Measurements from ENCODE around the gene TPST2.

TPST2 gene

DNA sequence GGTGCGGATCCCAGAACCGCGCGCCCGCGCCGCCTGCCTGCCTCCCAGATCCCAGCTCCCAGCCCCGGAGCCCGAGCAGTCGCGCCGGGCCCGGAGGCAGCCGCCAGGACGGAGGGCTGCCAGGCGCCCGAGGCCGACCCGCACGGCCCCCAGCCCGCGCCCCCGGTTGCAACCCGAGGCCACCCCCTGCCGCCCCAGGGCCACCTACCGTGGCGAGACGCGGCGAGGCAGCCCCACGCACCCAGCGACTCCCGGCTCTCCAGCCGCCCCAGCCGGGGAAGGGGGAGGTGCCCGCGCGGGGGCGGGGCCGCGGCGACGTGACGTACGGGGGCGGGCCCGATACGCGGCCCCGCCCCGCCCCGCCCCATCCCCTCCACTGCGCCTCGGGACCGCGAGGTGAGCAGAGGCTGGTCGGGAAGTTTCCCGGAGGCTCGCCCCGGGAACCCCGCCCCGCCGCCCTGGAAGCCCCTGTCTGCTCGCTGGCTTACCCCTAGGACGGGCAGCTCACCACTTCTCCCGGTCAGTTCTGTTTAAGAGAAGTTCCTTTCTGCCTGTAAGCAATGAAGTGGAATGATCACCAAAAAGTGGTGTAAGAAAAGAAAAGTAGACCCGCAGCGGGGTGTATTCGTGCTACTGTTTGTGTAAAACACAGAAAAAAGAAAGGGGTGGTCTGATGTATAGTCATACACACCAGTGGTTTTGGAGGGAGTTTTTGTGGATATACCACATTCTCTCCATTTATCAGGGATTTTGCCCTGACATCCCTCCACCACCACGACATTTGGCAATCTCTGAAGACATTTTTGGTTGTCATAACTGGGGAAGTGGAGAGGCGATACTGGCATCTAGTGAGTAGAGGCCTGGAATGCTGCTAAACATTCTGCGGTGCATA, at the start of gene TPST2:
TSS of gene TPST2 (minus strand) at position 288 of the 892 bp plus-strand sequence. CDS start 48,502 bp downstream, outside the sequence.
- DNase-seq (ENCODE audit: low read depth in 2 of 2) = peak; percentile 68 to 80
- TF ChIP-seq, protein P1, sequence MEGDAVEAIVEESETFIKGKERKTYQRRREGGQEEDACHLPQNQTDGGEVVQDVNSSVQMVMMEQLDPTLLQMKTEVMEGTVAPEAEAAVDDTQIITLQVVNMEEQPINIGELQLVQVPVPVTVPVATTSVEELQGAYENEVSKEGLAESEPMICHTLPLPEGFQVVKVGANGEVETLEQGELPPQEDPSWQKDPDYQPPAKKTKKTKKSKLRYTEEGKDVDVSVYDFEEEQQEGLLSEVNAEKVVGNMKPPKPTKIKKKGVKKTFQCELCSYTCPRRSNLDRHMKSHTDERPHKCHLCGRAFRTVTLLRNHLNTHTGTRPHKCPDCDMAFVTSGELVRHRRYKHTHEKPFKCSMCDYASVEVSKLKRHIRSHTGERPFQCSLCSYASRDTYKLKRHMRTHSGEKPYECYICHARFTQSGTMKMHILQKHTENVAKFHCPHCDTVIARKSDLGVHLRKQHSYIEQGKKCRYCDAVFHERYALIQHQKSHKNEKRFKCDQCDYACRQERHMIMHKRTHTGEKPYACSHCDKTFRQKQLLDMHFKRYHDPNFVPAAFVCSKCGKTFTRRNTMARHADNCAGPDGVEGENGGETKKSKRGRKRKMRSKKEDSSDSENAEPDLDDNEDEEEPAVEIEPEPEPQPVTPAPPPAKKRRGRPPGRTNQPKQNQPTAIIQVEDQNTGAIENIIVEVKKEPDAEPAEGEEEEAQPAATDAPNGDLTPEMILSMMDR (IDR thresholded peaks at IDR 0.05; ENCODE audit: low read depth, low read length) = no peak
- H3K4me3 ChIP-seq (replicated peaks in 1 of 2; ENCODE audit: low read depth in 2 of 2, low read length in 2 of 2) = peak within 1 kb of the TSS; percentile 77 to 80

DNA sequence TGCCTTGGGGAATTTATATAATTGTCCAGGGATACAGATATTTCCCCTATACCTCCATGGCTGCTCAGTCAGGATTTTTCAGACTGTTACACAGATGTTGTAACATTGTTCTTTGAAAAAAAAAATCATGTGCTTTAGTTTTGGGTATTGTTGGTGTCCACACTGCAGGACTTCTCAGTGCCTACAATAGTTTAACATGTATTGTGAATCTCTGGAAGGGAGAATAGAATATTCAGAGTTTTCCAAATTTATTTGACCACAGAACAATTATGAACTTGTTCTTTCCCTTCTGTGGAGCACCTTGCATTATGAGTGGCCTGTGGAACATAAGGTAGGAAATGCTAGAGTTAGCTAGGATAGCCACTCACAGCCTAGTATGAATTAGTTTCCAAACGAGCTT, 46.4 kb upstream of the TPST2 start:
- TF ChIP-seq, protein P1 (IDR thresholded peaks at IDR 0.05; ENCODE audit: low read depth, low read length) = no peak
- no peak for DNase-seq (ENCODE audit: low read depth in 2 of 2)
- no peak overlapping the region for H3K4me3 ChIP-seq (replicated peaks in 1 of 2; ENCODE audit: low read depth in 2 of 2, low read length in 2 of 2)

DNA sequence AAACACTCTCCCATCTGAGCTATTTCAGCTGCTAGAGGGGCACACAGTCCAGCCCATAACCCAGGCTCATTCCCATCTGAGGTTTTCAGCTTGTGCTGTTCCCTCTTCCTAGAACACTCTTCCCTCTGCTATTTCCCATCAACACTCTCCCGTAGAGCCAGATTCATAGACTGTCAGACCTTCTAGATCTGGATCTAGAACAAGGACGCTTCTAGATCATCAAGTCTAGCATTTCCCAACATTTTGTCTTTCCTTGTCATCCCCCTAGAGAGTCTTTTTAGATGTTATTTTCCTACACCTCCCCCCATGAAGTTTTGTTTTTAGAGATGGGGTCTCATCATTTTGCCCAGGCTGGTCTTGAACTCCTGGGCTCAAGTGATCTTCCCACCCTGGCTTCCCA, 45.2 kb upstream of the TPST2 start:
- DNase-seq (ENCODE audit: low read depth in 2 of 2) = no peak

DNA sequence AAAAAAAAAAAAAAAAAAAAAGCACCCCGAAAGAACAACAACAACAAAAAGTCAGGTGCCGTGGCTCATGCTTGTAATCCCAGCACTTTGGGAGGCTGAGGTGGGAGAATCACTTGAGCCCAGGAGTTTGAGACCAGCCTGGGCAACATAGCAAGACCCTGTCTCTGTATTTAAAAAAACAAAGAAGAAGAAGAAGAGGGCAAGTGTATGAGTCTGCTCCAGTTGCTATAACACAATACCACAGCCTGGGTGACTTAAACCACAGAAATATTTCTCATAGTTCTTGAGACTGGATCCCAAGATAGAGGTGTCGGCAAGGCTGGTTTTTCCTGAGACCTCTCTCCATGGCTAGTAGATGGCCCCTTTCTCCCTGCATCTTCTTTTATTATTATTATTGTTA, 44.3 kb upstream of the TPST2 start:
- TF ChIP-seq, protein P1 (IDR thresholded peaks at IDR 0.05; ENCODE audit: low read depth, low read length) = no peak
- H3K4me3 ChIP-seq (replicated peaks in 1 of 2; ENCODE audit: low read depth in 2 of 2, low read length in 2 of 2) = no peak overlapping the region
- no peak for DNase-seq (ENCODE audit: low read depth in 2 of 2)

More for the DNA sequence above, 45.2 kb upstream of the TPST2 start:
- no peak overlapping the region for H3K4me3 ChIP-seq (replicated peaks in 1 of 2; ENCODE audit: low read depth in 2 of 2, low read length in 2 of 2)
- TF ChIP-seq, protein P1 (IDR thresholded peaks at IDR 0.05; ENCODE audit: low read depth, low read length) = no peak

DNA sequence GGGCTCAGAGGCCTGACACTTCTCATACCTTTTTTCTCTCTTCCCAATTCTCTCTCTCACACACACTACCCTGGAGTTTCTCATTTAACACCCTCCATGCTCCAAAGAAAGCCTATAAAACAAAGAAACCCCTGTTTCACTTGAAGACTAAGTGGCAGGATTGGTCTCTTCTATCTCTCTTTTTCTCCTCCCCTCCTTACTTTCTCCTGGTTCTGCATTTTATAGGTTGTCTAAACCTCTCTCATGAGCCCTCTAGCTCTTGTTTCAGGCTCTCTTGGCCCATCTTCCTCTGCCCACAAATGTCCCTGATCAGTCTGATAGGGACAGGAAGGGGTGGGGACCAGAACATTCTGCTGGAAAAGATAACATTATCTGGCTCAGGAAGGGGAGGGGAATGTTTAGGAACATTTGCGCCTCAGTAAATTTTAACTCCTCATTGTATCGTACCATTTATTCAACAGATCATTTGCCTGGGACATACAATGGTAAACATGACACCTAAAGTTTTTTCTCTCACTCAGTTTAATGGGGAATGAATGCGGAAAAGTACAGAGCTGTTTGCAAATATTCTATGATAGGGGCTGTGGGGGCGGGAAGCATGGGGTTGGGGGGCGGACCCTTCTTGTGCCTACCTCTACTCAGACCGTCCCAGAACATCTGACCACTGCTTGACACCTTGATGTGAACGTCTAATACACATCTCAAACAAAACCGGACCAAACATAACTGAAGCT, 42.7 kb upstream of the TPST2 start:
- DNase-seq (ENCODE audit: low read depth in 2 of 2) = peak in 1 of 2 donors; percentile 41
- no peak overlapping the region for H3K4me3 ChIP-seq (replicated peaks in 1 of 2; ENCODE audit: low read depth in 2 of 2, low read length in 2 of 2)
- TF ChIP-seq, protein P1 (IDR thresholded peaks at IDR 0.05; ENCODE audit: low read depth, low read length) = no peak

DNA sequence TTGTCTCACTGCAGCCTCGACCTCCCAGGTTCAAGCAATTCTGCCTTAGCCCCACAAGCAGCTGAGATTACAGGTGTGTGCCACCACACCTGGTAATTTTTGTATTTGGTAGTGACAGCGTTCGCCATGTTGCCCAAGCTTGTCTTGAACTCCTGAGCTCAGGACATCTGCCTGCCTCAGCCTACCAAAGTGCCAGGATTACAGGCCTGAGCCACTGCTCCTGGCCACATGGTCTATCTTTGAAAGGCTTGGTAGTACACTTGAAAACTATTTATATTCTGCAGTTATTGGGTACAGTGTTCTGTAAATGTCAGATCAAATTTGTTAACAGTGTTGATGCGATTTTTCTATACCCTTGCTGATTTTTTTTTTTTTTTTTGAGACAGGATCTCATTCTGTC, 41.4 kb upstream of the TPST2 start:
- no peak for DNase-seq (ENCODE audit: low read depth in 2 of 2)
- TF ChIP-seq, protein P1 (IDR thresholded peaks at IDR 0.05; ENCODE audit: low read depth, low read length) = no peak
- H3K4me3 ChIP-seq (replicated peaks in 1 of 2; ENCODE audit: low read depth in 2 of 2, low read length in 2 of 2) = no peak overlapping the region
